Right lobe of liver (tissue), 6 donors: ENCODE results near the gene COX19. TPM values are rescaled to one million over a fixed set of nuclear protein-coding genes. Genes with fewer than 3 reads are reported as not detected.
"Not testable (repeated sequence)": the region's sequence is repeated elsewhere in the genome, so short reads cannot be mapped to it uniquely, and the experiment has no call there.

Experiments used
- ATAC-seq, 4 donors: fragments of 200-7000 bp; cut with Tn5 transposase; one replicate each; pipeline ENCODE4 v1.9.1; 2020; ENCODE audit warnings: mild to moderate bottlenecking in 4 of 4, moderate library complexity in 4 of 4
- DNase-seq, 3 donors: peaks; one replicate each; pipeline ENCODE4 v3.0.0-alpha.2; 2020
- H3K27ac ChIP-seq, 3 donors: fragments of 200-600 bp; one replicate each; pipeline ENCODE4 v1.8.0; 2022
- H3K27me3 ChIP-seq, 2 donors: fragments of 200-600 bp; one replicate each; pipeline ENCODE4 v1.8.0; 2022
- H3K36me3 ChIP-seq, 4 donors: fragments of 200-600 bp; sonication (generic) in 1 of 4; one replicate each; pipeline versions ENCODE4 v1.5.1 to v1.8.0; 2017 to 2022; ENCODE audit warnings: control low read depth in 1 of 4
- H3K4me1 ChIP-seq, 4 donors: fragments of 200-600 bp; sonication (generic) in 1 of 4; one replicate each; pipeline versions ENCODE4 v1.5.1 to v1.8.0; 2017 to 2022; ENCODE audit warnings: control low read depth in 1 of 4
- H3K4me3 ChIP-seq, 3 donors: fragments of 200-600 bp; one replicate each; pipeline ENCODE4 v1.8.0; 2022
- H3K9me3 ChIP-seq, 4 donors: fragments of 200-600 bp; sonication (generic) in 1 of 4; one replicate each; pipeline versions ENCODE4 v1.5.1 to v1.8.0; 2017 to 2022; ENCODE audit warnings: control low read depth in 1 of 4
- POLR2A ChIP-seq: fragments of 450-650 bp; IDR thresholded peaks from one replicate; pipeline ENCODE4 v1.6.1; 2017; ENCODE audit warnings: antibody characterized with exemption, mild to moderate bottlenecking
- WGBS: methylation state at CpG from one replicate; pipeline ENCODE4 v1.1.6; 2018; ENCODE audit warnings: low coverage, low lambda C conversion rate; ENCODE audit not compliant: insufficient coverage; ENCODE audit errors: missing lambda C conversion rate; 5-methylcytosine and 5-hydroxymethylcytosine counted together
- intact Hi-C, 2 donors: fragments of 100-400 bp; cut with DNase I; formaldehyde crosslinking; loops; one replicate each; pipeline versions ENCODE4 v1.11.2 to v1.14.1; 2022
- total RNA-seq, 6 experiments: library from RNA; depleted of rRNA in 2 of 6; stranded (reverse); fragments of >200 nt in 2 of 6; fragmentation: NEBNext Ultra II Directional in 3 of 6; extraction: Animal tissue kit (Norgen Biotek cat#: 25700) in 3 of 6; gene quantifications; one replicate each; pipeline versions ENCODE4 v1.1.0 to v1.2.4, GENCODE V29; 2016 to 2023
- TF ChIP-seq, protein P1 (sequence below), 4 donors: fragments of 200-600 bp in 3 of 4; fragments of 450-650 bp in 1 of 4; IDR thresholded peaks; one replicate each; pipeline versions ENCODE4 v1.5.1 to v1.8.0; 2016 to 2022; ENCODE audit warnings: antibody characterized with exemption in 4 of 4, mild to moderate bottlenecking in 2 of 4
- donor health status: DM: no; HTN: yes; CAD: no.
- donor health status: DM: no; HTN: no; CAD: no.
- donor health status: DM: no; HTN: no; CAD: no.
- donor health status: DM: no; HTN: yes; CAD: no.
- donor health status: DM: no; HTN: yes; CAD: no.

COX19 gene
- total RNA-seq, 6 experiments from 2014 or later: 3.2 to 6.5 (median 4.0) TPM

- intact Hi-C loops: no loop called here
- Histone ChIP-seq H3K27me3 (no peaks in the 10 kb centered on the region), H3K4me1 (peaks cover 0 to 4% (median 0%) of the 10 kb centered on the region in 4 donors), H3K27ac (no peak overlapping the region), H3K4me3 (no peak overlapping the region), H3K9me3 (no peaks in the 10 kb centered on the region), H3K36me3 (peaks cover 0 to 2% (median 0%) of the 10 kb centered on the region in 4 donors)
- peak in 2 of 3 donors; percentile 12 to 19 for DNase-seq
- no peak for ATAC-seq
- WGBS: 90% methylated on average over 22 of the region's 37 CpGs
- TF ChIP-seq, protein P1, sequence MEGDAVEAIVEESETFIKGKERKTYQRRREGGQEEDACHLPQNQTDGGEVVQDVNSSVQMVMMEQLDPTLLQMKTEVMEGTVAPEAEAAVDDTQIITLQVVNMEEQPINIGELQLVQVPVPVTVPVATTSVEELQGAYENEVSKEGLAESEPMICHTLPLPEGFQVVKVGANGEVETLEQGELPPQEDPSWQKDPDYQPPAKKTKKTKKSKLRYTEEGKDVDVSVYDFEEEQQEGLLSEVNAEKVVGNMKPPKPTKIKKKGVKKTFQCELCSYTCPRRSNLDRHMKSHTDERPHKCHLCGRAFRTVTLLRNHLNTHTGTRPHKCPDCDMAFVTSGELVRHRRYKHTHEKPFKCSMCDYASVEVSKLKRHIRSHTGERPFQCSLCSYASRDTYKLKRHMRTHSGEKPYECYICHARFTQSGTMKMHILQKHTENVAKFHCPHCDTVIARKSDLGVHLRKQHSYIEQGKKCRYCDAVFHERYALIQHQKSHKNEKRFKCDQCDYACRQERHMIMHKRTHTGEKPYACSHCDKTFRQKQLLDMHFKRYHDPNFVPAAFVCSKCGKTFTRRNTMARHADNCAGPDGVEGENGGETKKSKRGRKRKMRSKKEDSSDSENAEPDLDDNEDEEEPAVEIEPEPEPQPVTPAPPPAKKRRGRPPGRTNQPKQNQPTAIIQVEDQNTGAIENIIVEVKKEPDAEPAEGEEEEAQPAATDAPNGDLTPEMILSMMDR (IDR thresholded peaks at IDR 0.05): no peak
- no peak for TF ChIP-seq POLR2A
Observed at GRCh38 chr7:961546-962400, 13.6 kb downstream of the COX19 start.

- peak in 2 of 3 donors; percentile 8 to 24 for DNase-seq
- H3K36me3 ChIP-seq, ATAC-seq, intact Hi-C loops, H3K4me1 ChIP-seq, H3K9me3 ChIP-seq, H3K27ac ChIP-seq, H3K4me3 ChIP-seq, H3K27me3 ChIP-seq: not testable (repeated sequence)
- WGBS: 33% methylated on average over 5 of the region's 13 CpGs
Observed at GRCh38 chr7:960972-961371, 14.4 kb downstream of the COX19 start.

DNA sequence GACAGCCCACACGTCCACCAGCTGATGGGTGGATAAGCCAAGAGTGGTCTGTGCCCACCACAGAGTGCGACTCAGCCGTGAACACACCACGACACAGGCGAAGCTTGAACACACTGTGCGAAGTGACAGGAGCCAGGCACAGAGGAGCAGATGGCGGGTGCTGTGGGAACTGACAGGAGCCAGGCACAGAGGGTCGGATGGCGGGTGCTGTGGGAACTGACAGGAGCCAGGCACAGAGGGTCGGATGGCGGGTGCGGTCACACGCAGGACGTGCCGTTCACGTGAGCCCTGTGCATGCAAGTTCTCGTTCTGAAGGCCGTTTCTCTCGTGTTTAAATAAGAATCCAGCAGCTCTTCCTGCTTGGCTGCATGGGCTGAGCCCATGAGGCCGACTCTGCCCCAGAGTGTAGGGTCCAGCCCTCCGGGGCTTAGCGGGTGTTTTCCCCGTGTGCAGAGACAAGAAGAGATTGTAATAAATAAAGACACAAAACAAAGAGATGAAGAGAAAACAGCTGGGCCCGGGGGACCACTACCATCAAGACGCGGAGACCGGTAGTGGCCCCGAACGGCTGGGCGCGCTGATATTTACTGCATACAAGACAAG, 15.0 kb downstream of the COX19 start:
- intact Hi-C loops: no loop called here
- no peak for ATAC-seq

DNA sequence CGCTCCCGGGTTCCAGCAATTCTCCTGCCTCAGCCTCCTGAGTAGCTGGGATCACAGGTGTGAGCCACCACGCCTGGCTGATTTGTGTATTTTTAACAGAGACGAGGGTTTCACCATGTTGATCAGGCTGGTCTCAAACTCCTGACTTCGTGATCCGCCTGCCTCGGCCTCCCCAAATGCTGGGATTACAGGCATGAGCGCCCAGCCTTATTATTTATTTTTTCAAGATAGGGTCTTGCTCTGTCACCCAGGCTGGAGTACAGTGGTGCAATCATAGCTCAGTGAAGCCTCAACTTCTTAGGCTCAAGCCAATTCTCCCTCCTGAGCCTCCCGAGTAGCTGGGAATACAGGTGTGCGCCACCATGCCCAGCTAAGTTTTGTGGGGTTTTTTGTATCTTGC, 15.6 kb downstream of the COX19 start:
- H3K36me3 ChIP-seq, H3K9me3 ChIP-seq, H3K4me3 ChIP-seq, H3K27me3 ChIP-seq, intact Hi-C loops, ATAC-seq, H3K27ac ChIP-seq, H3K4me1 ChIP-seq: not testable (repeated sequence)
- WGBS: 87% methylated on average over 4 of the region's 10 CpGs
- peak in 1 of 3 donors; percentile 1 for DNase-seq

More for the DNA sequence above, 15.0 kb downstream of the COX19 start:
- peak in 2 of 3 donors; percentile 17 to 39 for DNase-seq
- WGBS: 76% methylated on average over 24 of the region's 31 CpGs
- Histone ChIP-seq H3K27me3 (no peaks in the 10 kb centered on the region), H3K4me3 (no peak overlapping the region), H3K27ac (no peak overlapping the region), H3K9me3 (no peaks in the 10 kb centered on the region), H3K4me1 (peaks cover 0 to 4% (median 0%) of the 10 kb centered on the region in 4 donors), H3K36me3 (no peaks in the 10 kb centered on the region)
- TF ChIP-seq, protein P1 (IDR thresholded peaks at IDR 0.05): no peak
- TF ChIP-seq POLR2A: no peak

GRCh38 chr7:959271-959670, 16.1 kb downstream of the COX19 start:
- no peak overlapping the region for H3K27ac ChIP-seq
- no peaks in the 10 kb centered on the region for H3K4me1 ChIP-seq
- no peaks in the 10 kb centered on the region for H3K27me3 ChIP-seq
- no peaks in the 10 kb centered on the region for H3K9me3 ChIP-seq
- intact Hi-C loops: no loop called here
- DNase-seq (peak in 2 of 3 donors; percentile 16 to 17), ATAC-seq (no peak)
- no peaks in the 10 kb centered on the region for H3K36me3 ChIP-seq
- TF ChIP-seq POLR2A: no peak
- TF ChIP-seq, protein P1 (IDR thresholded peaks at IDR 0.05): no peak
- H3K4me3 ChIP-seq: no peak overlapping the region
- WGBS: 82% methylated on average over 20 of the region's 20 CpGs
